ENCODE measurements around the gene ERCC2. TPM values are rescaled to one million over a fixed set of nuclear protein-coding genes. Genes with fewer than 3 reads are reported as not detected.

ERCC2 gene
- total RNA-seq, 1 experiment from 2014 or later = 58.9 TPM

GRCh38 chr19:45385392-45386221 lies 15.2 kb upstream of the ERCC2 start (continued):
- TF ChIP-seq CTCF (IDR thresholded peaks at IDR 0.05 in 2 of 3, conservative IDR thresholded peaks at IDR 0.05 in 1 of 3; ENCODE audit: borderline replicate concordance in 1 of 3, insufficient read depth in 1 of 3, low read depth in 2 of 3, low read length in 2 of 3) (no peak), POLR2AphosphoS5 (IDR thresholded peaks at IDR 0.05; ENCODE audit: low read depth, low read length) (no peak; the same call in 1 of the 2 replicates), ZNF274 (IDR thresholded peaks at IDR 0.05; ENCODE audit: low read depth, low read length) (no peak)

DNA sequence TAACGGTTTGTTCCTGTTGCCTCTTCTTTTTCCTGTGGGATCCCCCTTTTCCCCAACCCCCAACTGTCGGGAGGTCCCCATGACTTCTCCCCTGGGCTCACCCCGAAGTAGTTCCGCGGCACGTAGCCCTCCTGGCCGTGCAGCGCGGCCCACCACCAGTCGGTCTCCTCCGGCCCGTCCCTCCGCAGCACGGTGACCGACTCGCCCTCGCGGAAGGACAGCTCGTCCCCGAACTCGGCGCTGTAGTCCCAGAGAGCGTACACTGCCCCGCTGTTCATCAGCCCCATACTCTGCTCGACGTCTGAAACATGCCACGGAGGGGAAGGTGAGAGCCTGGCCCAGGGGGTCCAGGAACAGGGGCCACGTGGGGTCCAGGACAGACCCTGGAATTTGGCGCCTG lies 12.1 kb upstream of the ERCC2 start:
- Histone ChIP-seq H3K27ac (ENCODE audit: low read depth, low read length) (no peak overlapping the region), H2AFZ (ENCODE audit: low read depth, low read length, poor library complexity, severe bottlenecking) (no peak overlapping the region), H3K9ac (ENCODE audit: low read length) (no peak overlapping the region), H3K36me3 (ENCODE audit: control insufficient read depth in 1 of 2, insufficient read depth in 2 of 2, low read length in 2 of 2) (no peaks in the 10 kb centered on the region; a peak in 1 of 4 replicates), H4K20me1 (ENCODE audit: insufficient read depth) (no peaks in the 10 kb centered on the region), H3K4me1 (ENCODE audit: control insufficient read depth in 1 of 2, insufficient read depth in 2 of 2, low read length in 2 of 2) (peaks cover 0 to 2% of the 10 kb centered on the region in 2 experiments; a peak in 1 of 4 replicates), H3K9me2 (ENCODE audit: insufficient read depth) (no peaks in the 10 kb centered on the region), H3K79me2 (ENCODE audit: insufficient read depth, low read length) (no peaks in the 10 kb centered on the region), H3K27me3 (ENCODE audit: insufficient read depth, low read length) (no peaks in the 10 kb centered on the region), H3K4me2 (ENCODE audit: low read length) (no peak overlapping the region), H3K9me3 (ENCODE audit: control insufficient read depth in 1 of 2, insufficient read depth in 1 of 2, low read depth in 1 of 2, low read length in 2 of 2) (no peaks in the 10 kb centered on the region), H3K4me3 (replicated peaks in 1 of 2; ENCODE audit: low read depth in 1 of 2, low read length in 2 of 2) (no peak overlapping the region)
- RAD21 ChIA-PET (ENCODE audit: low non-redundant PET in 1 of 2, low total read pairs in 2 of 2, uncharacterized antibody in 2 of 2, unreplicated experiment in 2 of 2) = no interaction called here
- CTCF ChIA-PET = no interaction called here
- ATAC-seq (no peak), DNase-seq (ENCODE audit: low read depth, low spot score) (no peak)
- TF ChIP-seq MAX (IDR thresholded peaks at IDR 0.05) (no peak), YY1 (IDR thresholded peaks at IDR 0.05; ENCODE audit: extremely low read depth, insufficient replicate concordance, low read depth, low read length) (no peak), POLR2A (IDR thresholded peaks at IDR 0.05; ENCODE audit: borderline replicate concordance, extremely low read depth, insufficient read depth, insufficient read length) (no peak), SRF (IDR thresholded peaks at IDR 0.05; ENCODE audit: low read depth) (no peak), ZNF274 (IDR thresholded peaks at IDR 0.05; ENCODE audit: low read depth, low read length) (no peak), ZFX (IDR thresholded peaks at IDR 0.05) (no peak), CEBPB (IDR thresholded peaks at IDR 0.05; ENCODE audit: low read depth) (no peak), SP1 (IDR thresholded peaks at IDR 0.05; ENCODE audit: low read depth) (no peak), ATF3 (IDR thresholded peaks at IDR 0.05) (no peak), EGR1 (IDR thresholded peaks at IDR 0.05; ENCODE audit: low read depth) (no peak), SIN3A (IDR thresholded peaks at IDR 0.05; ENCODE audit: low read depth) (no peak), RAD21 (IDR thresholded peaks at IDR 0.05; ENCODE audit: low read depth) (no peak), EZH2phosphoT487 (IDR thresholded peaks at IDR 0.05; ENCODE audit: borderline replicate concordance) (no peak), POLR2AphosphoS5 (IDR thresholded peaks at IDR 0.05; ENCODE audit: low read depth, low read length) (no peak), TCF7L2 (IDR thresholded peaks at IDR 0.05; ENCODE audit: borderline replicate concordance, extremely low read depth, insufficient read depth, insufficient read length) (no peak), FOSL1 (IDR thresholded peaks at IDR 0.05; ENCODE audit: low read depth) (no peak)
- TF ChIP-seq, protein P1, sequence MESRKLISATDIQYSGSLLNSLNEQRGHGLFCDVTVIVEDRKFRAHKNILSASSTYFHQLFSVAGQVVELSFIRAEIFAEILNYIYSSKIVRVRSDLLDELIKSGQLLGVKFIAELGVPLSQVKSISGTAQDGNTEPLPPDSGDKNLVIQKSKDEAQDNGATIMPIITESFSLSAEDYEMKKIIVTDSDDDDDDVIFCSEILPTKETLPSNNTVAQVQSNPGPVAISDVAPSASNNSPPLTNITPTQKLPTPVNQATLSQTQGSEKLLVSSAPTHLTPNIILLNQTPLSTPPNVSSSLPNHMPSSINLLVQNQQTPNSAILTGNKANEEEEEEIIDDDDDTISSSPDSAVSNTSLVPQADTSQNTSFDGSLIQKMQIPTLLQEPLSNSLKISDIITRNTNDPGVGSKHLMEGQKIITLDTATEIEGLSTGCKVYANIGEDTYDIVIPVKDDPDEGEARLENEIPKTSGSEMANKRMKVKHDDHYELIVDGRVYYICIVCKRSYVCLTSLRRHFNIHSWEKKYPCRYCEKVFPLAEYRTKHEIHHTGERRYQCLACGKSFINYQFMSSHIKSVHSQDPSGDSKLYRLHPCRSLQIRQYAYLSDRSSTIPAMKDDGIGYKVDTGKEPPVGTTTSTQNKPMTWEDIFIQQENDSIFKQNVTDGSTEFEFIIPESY (IDR thresholded peaks at IDR 0.05; ENCODE audit: extremely low read depth, insufficient replicate concordance, low read length) = no peak
- POLR2A ChIA-PET = interaction anchor here (0.6 kb wide), 1 partner anchor 125 kb away, joined by 5 read pairs; no protein-coding TSS in a partner anchor
- BruUV-seq (replicated peaks) = no TSS peak
- intact Hi-C loops (cut with micrococcal nuclease) = no loop called here
